Measurements from ENCODE around the gene PTX3.

Gene PTX3

DNA sequence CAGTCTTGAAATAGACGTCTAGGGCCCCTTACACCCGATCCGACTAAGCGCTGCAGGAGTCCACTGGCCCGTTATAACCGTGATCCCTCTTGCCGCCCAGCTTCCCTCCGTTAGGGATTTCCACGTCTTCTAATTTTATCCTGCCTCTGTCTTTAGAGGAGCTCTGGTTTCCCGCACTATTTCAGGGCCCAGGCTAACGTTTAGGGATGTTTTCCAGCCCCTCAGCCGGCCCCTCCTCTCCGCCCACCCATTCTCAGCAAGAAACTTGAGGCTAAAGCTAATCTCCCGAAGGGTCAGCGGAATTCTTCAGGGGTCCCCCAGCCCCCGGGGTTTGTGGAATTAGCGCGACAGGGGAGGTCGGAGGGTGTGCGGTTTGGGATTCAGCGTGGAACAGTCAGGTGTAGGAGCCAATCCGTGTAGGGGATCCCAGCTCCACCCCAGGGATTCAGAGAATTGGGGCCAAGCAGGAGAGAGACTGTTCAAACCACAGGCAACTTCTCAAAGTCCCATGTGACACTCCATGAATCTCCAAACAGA, 1.6 kb downstream of the PTX3 start:
- Histone ChIP-seq H3K4me3 (IDR thresholded peaks at IDR 0.05; ENCODE audit: insufficient read depth, low read depth, low read length) (no peak overlapping the region), H3K79me2 (ENCODE audit: insufficient read depth, low read depth) (no peaks in the 10 kb centered on the region), H3K36me3 (ENCODE audit: insufficient read depth) (no peaks in the 10 kb centered on the region), H3K4me1 (ENCODE audit: low read depth, poor library complexity, severe bottlenecking) (no peaks in the 10 kb centered on the region), H3K27me3 (ENCODE audit: insufficient read depth, low read depth) (no peaks in the 10 kb centered on the region), H3K4me2 (no peak overlapping the region), H3K9ac (no peak overlapping the region), H2AFZ (ENCODE audit: low read depth) (no peak overlapping the region), H4K20me1 (ENCODE audit: insufficient read depth) (no peaks in the 10 kb centered on the region), H3K27ac (no peak overlapping the region)
- TF ChIP-seq, protein P1, sequence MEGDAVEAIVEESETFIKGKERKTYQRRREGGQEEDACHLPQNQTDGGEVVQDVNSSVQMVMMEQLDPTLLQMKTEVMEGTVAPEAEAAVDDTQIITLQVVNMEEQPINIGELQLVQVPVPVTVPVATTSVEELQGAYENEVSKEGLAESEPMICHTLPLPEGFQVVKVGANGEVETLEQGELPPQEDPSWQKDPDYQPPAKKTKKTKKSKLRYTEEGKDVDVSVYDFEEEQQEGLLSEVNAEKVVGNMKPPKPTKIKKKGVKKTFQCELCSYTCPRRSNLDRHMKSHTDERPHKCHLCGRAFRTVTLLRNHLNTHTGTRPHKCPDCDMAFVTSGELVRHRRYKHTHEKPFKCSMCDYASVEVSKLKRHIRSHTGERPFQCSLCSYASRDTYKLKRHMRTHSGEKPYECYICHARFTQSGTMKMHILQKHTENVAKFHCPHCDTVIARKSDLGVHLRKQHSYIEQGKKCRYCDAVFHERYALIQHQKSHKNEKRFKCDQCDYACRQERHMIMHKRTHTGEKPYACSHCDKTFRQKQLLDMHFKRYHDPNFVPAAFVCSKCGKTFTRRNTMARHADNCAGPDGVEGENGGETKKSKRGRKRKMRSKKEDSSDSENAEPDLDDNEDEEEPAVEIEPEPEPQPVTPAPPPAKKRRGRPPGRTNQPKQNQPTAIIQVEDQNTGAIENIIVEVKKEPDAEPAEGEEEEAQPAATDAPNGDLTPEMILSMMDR (conservative IDR thresholded peaks at IDR 0.05; ENCODE audit: low read depth, low read length), result no peak

GRCh38 chr3:157441102-157441624, 4.5 kb downstream of the PTX3 start:
- no peaks in the 10 kb centered on the region for H3K79me2 ChIP-seq (ENCODE audit: insufficient read depth, low read depth)
- H3K4me3 ChIP-seq (IDR thresholded peaks at IDR 0.05; ENCODE audit: insufficient read depth, low read depth, low read length), result no peak overlapping the region
- H3K4me2 ChIP-seq, result no peak overlapping the region
- H3K27ac ChIP-seq, result no peak overlapping the region
- no peak overlapping the region for H2AFZ ChIP-seq (ENCODE audit: low read depth)
- TF ChIP-seq, protein P1 (conservative IDR thresholded peaks at IDR 0.05; ENCODE audit: low read depth, low read length), result no peak
- no peaks in the 10 kb centered on the region for H3K27me3 ChIP-seq (ENCODE audit: insufficient read depth, low read depth)
- H3K9ac ChIP-seq, result no peak overlapping the region
- no peaks in the 10 kb centered on the region for H3K4me1 ChIP-seq (ENCODE audit: low read depth, poor library complexity, severe bottlenecking)
- no peaks in the 10 kb centered on the region for H4K20me1 ChIP-seq (ENCODE audit: insufficient read depth)
- no peaks in the 10 kb centered on the region for H3K36me3 ChIP-seq (ENCODE audit: insufficient read depth)

GRCh38 chr3:157442729-157443128, 6.1 kb downstream of the PTX3 start:
- TF ChIP-seq, protein P1 (conservative IDR thresholded peaks at IDR 0.05; ENCODE audit: low read depth, low read length), result no peak

GRCh38 chr3:157443905-157444796, 7.5 kb downstream of the PTX3 start:
- Histone ChIP-seq H3K4me3 (IDR thresholded peaks at IDR 0.05; ENCODE audit: insufficient read depth, low read depth, low read length) (no peak overlapping the region), H3K4me1 (ENCODE audit: low read depth, poor library complexity, severe bottlenecking) (no peaks in the 10 kb centered on the region), H3K9ac (no peak overlapping the region), H3K79me2 (ENCODE audit: insufficient read depth, low read depth) (no peaks in the 10 kb centered on the region), H3K27me3 (ENCODE audit: insufficient read depth, low read depth) (no peaks in the 10 kb centered on the region), H3K27ac (no peak overlapping the region), H3K4me2 (no peak overlapping the region), H2AFZ (ENCODE audit: low read depth) (no peak overlapping the region), H4K20me1 (ENCODE audit: insufficient read depth) (no peaks in the 10 kb centered on the region), H3K36me3 (ENCODE audit: insufficient read depth) (no peaks in the 10 kb centered on the region)
- TF ChIP-seq, protein P1 (conservative IDR thresholded peaks at IDR 0.05; ENCODE audit: low read depth, low read length), result no peak

More at GRCh38 chr3:157442729-157443128, 6.1 kb downstream of the PTX3 start:
- H2AFZ ChIP-seq (ENCODE audit: low read depth), result no peak overlapping the region
- no peaks in the 10 kb centered on the region for H3K27me3 ChIP-seq (ENCODE audit: insufficient read depth, low read depth)
- no peak overlapping the region for H3K4me3 ChIP-seq (IDR thresholded peaks at IDR 0.05; ENCODE audit: insufficient read depth, low read depth, low read length)
- H3K4me2 ChIP-seq, result no peak overlapping the region
- H3K36me3 ChIP-seq (ENCODE audit: insufficient read depth), result no peaks in the 10 kb centered on the region
- no peak overlapping the region for H3K27ac ChIP-seq
- no peaks in the 10 kb centered on the region for H4K20me1 ChIP-seq (ENCODE audit: insufficient read depth)
- H3K9ac ChIP-seq, result no peak overlapping the region
- H3K79me2 ChIP-seq (ENCODE audit: insufficient read depth, low read depth), result no peaks in the 10 kb centered on the region
- H3K4me1 ChIP-seq (ENCODE audit: low read depth, poor library complexity, severe bottlenecking), result no peaks in the 10 kb centered on the region
